GM12872 (cell line): ENCODE data around the gene ABR.

Experiments
- TF ChIP-seq, protein P1 (sequence below): IDR thresholded peaks from 3 replicates; pipeline ENCODE4 v1.5.1; 2011; ENCODE audit warnings: low read depth, mild to moderate bottlenecking, low read length, moderate library complexity; ENCODE audit not compliant: insufficient read depth

The ABR gene

DNA sequence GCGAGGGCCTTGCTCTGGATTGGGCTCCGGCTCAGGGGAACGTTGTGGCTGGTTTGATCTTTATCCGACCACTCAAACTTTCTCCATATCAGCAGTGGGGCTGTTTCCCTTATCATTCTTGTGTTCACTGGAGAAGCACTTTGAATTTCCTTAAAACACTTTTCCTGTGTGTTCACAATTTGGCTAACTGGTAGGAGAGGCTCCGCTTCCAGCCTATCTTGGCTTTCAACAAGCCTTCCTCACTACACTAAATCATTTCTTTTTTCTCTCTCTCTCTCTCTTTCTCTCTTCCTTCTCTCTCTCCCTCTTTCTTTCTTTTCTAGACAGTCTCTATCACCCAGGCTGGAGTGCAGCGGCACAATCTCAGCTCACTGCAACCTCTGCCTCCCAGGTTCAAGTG lies 43.0 kb downstream of the ABR start:
- TF ChIP-seq, protein P1, sequence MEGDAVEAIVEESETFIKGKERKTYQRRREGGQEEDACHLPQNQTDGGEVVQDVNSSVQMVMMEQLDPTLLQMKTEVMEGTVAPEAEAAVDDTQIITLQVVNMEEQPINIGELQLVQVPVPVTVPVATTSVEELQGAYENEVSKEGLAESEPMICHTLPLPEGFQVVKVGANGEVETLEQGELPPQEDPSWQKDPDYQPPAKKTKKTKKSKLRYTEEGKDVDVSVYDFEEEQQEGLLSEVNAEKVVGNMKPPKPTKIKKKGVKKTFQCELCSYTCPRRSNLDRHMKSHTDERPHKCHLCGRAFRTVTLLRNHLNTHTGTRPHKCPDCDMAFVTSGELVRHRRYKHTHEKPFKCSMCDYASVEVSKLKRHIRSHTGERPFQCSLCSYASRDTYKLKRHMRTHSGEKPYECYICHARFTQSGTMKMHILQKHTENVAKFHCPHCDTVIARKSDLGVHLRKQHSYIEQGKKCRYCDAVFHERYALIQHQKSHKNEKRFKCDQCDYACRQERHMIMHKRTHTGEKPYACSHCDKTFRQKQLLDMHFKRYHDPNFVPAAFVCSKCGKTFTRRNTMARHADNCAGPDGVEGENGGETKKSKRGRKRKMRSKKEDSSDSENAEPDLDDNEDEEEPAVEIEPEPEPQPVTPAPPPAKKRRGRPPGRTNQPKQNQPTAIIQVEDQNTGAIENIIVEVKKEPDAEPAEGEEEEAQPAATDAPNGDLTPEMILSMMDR: no peak

DNA sequence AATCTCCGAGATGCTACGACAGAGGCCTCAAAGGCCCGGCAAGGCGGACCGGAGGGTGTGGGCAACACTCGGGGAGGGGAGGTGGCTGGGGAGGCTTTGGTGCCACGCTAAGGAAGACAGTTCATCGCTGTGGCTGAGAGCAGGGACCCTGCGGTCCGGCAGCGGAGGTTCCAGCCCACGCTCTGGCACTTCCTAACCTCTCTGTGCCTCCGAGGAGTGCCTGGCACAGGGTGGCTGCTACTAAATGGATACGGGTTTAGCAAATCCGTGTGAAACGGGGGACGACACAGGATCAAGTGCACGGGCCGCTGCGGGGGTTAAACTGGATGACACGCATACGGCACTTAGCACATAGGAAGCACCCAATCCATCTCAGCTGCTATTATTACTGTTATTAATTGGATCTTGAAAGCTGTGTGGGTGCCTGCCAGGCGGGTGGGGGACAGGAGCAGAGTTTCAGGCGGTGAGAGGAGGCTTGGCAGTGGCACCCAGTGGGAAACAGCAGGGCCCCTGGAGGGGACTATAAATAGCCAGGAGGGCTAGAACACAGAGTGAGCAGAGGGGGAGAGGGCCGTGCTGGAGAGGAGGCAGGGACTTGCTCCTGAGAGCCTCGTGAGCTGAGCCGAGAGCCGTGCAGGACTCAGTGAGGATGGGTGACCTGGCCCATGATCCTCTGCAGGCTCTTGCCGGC lies 45.0 kb downstream of the ABR start:
- TF ChIP-seq, protein P1: no peak

DNA sequence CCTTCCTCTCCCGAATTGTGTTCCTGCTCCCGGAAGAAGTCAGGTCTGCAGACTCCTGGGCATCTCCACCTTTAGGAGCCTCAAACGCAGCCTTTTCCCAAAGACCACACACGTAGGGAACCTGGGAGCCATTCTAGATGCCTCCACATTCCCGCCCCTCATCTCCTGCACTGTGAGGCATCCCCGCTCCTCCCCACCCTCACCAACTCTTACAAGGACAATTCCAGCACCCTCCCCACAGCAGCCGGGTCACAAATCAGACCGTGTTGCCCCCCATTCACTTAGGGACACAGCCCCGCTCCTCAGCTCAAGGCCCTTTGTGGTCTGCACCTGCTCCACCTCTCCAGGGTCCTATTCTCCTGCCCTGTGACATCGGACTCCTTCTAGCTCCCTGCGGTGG lies 49.6 kb downstream of the ABR start:
- TF ChIP-seq, protein P1: no peak

DNA sequence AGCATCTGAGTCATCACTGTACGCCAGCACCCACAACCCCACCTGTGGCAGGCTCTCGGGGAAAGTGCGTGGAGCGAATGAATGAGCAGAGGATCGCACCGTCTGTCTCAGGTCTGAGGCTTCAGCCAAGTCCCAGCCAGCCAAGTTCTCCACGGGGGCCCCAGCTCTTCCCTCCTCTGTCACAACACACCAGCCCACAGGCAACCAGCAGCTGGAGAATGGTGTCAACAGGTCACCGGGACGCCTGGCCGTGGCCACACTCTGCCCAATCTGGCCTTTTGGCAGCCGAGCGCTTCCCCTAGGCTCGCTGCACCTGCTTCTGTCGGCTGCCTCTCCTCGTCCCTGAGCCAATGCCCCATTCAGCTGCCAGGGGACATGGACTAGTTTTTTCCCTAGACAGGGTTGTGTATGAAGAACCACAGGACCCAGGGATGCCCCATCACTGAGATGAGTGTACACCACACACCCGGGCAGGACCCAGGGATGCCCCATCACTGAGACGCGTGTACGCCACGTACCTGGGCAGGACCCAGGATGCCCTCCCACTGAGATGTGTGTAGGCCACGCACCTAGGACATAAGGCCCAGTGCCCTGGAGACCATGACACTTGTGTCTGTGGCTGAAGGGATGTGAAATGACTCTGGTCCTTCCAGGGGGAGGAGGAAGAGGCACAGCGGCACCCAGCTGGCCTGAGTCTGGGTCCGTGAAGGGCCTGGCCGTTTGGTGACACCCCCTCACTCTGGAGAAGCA lies 52.8 kb downstream of the ABR start:
- TF ChIP-seq, protein P1: no peak

DNA sequence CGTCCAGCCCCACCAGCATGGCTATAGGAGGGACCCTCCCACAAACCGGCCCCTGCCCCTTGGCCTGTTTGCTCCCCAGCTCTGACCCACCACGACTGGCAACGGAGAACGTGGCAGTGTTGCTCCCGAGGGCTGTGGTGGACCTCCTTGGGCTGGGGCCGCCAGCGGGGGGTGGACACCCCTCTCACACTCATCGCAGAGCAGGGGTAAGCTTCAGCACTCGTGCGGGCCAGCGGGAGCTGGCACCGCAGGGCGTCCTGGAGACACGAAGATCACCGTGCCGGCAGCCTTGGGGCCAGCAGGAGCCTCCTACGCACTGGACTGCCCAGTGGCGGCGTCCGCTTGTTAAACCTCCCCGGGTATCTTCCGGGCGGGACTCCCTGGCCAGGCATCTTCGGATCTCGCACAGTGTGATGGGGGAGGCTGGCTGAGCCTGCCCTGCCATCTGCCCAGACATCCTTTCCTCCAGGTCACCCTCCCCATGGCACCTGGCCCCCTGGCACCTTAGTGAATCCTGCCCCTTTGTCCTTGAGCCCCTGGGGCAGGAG lies 53.5 kb downstream of the ABR start:
- TF ChIP-seq, protein P1: no peak

DNA sequence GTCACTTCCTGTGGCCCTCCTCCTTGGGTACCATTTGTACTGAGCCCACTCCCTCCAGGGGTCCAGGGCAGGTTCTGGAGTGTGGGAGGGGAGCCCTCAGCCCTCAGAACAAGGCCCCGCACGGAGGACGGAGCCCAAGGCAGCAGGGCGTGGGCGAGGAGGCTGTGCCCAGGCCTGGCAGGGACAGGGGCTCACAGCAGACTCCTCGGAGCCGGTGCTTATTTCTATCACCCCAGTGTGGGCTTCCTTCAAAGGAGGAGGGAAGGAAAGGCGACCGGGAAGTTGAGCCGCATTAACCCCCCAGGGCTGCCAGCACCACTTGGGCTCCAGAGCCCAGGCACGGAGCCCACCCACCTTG lies 54.0 kb downstream of the ABR start:
- TF ChIP-seq, protein P1: no peak

DNA sequence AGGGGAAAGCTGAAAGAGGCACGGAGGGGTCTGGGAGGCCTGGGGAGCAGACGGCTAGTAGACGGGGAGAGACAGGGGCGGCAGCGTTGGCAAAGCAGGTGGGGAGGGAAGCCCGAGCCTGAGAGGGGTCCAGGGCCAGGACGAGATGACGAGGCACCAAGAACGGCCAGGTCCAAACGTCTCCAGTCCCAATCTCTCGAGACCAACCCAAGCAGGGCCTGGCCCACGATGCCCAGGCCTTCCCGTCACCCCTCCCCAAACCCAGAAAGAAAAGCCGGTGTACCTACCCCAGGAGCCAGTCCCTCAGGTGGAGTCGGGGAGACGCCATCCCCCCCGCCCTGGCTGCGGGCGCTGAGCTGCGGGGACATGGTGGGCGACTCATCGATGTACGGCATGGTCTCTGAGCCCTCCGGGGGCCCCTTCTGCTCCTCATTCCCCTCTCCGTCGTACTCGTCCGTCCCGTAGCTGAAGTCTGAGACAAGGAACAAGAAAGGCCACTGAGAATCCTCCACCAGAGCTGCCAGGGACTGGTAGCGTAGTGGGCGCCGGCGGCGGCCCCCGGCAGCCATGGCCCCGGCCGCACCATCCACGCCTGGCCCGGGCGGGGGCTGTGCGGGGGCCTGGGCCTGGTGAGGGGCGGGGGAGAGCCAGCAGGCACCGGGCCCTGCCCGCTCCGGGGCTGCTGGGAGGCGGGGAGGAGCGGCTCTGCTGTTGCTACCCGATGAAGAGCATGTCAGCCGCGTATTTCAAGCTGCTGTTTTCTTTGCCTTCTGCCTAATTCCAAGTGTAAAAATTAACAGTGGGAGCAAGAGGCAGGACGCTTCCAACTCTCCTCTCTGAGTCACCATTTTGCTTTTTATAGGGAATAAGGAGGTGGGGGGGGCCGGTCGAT lies 54.6 kb downstream of the ABR start:
- TF ChIP-seq, protein P1: no peak
